Fibroblast of pulmonary artery (primary cell): ENCODE data around the gene ITGAX.

ENCODE experiments used
- DNase-seq: peaks from one replicate; pipeline ENCODE4 v3.0.0-alpha.2; 2010; ENCODE audit warnings: low read depth
- H3K4me3 ChIP-seq: replicated peaks from 2 replicates; pipeline ENCODE4 v1.5.1; 2011; ENCODE audit warnings: low read depth, mild to moderate bottlenecking, control low read depth, low read length, moderate library complexity
- TF ChIP-seq, protein P1 (sequence below): IDR thresholded peaks from 2 replicates; pipeline ENCODE4 v1.5.1; 2011; ENCODE audit warnings: mild to moderate bottlenecking, control low read depth, low read length, inconsistent platforms; ENCODE audit errors: missing control alignments

ITGAX gene

DNA sequence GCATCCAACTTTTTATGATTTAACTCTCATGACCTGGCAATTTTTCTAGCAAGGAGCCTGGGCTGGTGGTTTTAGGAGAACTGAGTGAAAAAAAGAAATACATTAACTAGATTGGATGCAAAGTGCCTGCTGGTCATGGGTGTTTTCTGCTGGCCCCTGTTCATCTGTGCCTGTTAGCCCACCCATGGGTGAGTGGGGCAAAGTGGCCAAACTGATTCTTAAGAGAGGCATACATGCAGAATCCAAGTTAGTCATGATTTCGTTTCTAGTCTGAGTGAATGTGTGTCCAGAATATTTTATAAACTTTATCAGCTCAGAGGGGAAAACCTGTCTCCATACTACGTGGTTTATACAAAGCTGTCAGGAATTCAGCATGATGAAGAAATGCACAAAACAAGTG is 33.6 kb downstream of the ITGAX start:
- H3K4me3 ChIP-seq = no peak overlapping the region
- TF ChIP-seq, protein P1, sequence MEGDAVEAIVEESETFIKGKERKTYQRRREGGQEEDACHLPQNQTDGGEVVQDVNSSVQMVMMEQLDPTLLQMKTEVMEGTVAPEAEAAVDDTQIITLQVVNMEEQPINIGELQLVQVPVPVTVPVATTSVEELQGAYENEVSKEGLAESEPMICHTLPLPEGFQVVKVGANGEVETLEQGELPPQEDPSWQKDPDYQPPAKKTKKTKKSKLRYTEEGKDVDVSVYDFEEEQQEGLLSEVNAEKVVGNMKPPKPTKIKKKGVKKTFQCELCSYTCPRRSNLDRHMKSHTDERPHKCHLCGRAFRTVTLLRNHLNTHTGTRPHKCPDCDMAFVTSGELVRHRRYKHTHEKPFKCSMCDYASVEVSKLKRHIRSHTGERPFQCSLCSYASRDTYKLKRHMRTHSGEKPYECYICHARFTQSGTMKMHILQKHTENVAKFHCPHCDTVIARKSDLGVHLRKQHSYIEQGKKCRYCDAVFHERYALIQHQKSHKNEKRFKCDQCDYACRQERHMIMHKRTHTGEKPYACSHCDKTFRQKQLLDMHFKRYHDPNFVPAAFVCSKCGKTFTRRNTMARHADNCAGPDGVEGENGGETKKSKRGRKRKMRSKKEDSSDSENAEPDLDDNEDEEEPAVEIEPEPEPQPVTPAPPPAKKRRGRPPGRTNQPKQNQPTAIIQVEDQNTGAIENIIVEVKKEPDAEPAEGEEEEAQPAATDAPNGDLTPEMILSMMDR = no peak
- DNase-seq = no peak

DNA sequence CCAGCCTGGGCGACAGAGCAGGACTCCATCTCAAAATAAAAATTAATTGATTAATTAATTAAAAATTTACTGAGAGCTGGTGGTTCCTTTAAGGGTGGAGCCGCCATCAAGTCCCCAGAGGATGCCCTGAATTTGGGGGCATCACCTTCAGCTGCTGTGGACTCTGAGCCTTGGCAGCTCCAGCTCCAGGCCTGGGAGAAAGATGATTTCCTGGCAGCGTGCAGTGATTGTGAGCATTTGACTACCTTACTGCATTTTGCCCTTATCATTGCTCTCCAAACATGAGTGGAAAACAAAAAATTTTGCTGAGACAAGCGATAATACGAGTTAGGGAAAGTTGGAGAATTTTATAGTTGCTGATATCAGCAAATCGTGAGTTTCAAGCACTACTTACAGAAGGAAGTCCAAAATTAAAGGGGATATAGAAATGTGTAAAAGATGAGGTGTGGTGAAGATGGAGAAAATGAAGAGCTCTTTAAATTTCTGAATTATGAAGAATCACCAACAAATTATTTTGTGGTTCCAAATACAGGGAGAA is 35.6 kb downstream of the ITGAX start:
- H3K4me3 ChIP-seq = no peak overlapping the region
- DNase-seq = no peak
- TF ChIP-seq, protein P1 = no peak

DNA sequence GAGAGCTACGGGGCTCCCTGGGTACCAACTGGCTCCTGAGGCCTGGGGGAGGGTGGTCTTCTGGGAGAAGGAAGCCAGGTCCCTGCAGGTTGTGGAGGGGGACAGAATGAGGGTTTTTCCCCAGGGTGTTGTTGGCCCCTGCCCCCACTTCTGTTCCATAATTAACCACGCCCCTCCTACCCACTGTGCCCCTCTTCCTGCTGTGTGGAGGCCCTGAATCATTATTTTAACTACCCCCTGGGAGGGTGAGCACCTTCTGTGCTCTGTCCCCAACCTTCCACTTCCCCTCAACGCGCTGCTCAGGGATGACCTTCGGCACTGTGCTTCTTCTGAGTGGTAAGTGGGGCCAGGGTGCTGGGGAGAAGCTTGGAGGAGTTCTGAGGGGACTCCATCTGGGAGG is 38.1 kb downstream of the ITGAX start, which contains the start of gene ITGAD:
Gene ITGAD, plus strand, starts transcription at position 280 of the 400 bp plus-strand sequence. Its CDS starts 26 bp downstream, at position 306.
- no peak within 1 kb of the TSS for H3K4me3 ChIP-seq
- TF ChIP-seq, protein P1 = no peak
- no peak for DNase-seq

DNA sequence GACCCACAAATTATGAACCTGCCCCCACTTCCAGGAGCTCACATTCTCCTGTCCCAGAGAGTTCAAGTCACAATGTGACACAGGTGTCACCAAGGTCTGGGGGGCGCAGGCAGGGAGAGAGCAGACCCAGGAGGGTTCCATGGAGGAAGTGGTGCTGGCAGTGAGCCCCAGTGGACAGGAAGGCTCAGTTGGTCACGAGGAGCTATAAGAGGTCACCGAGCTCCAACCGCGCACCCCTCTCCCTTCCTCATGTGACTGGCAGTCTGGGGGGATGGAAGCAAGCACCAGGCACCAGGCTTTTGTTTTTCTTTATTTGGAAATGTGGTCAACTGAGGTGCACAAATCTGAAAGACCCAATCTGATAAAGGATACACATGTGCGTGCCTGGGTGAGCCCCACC is 40.7 kb downstream of the ITGAX start:
- no peak overlapping the region for H3K4me3 ChIP-seq
- no peak for DNase-seq
- TF ChIP-seq, protein P1 = no peak

DNA sequence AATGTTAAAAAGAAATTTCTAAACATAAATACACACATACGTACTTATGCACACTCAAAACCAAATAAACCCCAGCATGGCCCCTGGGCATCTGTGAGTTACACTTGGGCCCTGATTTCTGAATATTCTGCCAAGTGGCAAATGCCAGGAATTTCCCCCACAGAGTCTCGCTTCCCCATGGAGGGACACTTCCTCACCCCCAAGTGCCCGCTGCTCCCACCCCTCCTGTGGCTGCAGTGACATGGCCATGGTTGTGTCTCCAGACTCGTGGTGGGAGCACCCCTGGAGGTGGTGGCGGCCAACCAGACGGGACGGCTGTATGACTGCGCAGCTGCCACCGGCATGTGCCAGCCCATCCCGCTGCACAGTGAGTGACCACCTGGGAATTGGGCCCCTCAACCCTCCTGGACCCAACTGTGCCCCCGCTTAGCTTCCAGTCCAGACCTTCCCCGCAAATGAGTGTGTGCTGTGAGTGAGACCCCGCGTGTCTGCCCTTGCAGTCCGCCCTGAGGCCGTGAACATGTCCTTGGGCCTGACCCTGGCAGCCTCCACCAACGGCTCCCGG is 42.2 kb downstream of the ITGAX start:
- TF ChIP-seq, protein P1 = no peak
- DNase-seq = no peak
- no peak overlapping the region for H3K4me3 ChIP-seq

DNA sequence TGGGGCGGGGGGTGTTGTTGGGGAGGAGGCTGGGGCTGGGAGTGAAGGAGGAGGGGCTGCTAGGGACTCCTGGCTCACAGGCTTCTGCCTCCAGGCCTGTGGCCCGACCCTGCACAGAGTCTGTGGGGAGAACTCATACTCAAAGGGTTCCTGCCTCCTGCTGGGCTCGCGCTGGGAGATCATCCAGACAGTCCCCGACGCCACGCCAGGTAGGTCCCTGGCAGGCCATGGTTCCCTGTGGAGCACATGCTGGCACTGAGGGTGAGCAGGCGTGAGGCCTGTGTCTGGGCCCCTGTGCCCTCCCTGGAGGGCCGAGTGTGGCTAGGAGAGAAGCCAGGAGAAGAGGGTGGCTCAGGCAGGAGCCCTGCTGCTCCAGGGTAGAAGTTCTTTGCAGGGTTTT is 42.7 kb downstream of the ITGAX start:
- DNase-seq = no peak
- TF ChIP-seq, protein P1 = no peak
- H3K4me3 ChIP-seq = no peak overlapping the region

DNA sequence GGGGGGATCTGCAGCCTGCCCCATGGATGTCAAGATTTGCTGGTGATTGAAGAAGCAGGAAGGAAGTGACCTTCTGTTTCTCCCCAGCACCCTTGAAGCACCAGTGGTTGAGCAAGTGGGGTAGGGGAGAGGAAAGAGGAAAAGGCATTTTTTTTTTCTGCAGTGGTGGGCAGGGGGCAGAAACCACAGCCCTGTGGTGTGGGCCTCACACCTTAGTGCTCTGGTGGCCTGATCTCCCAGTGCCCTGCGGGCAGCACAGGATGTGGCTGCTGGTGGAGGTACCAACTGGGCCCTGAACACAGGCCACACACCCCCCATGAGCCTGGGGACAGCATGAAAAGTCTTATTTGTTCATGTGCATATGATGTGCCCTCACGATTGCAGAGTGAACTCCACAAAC is 45.2 kb downstream of the ITGAX start:
- TF ChIP-seq, protein P1 = no peak
- no peak for DNase-seq
- no peak overlapping the region for H3K4me3 ChIP-seq
